Measurements from ENCODE around the gene DCAF12.

DCAF12 gene

GRCh38 chr9:34125681-34126206 lies 754 bp downstream of the DCAF12 start:
- DNase-seq (ENCODE audit: low read depth, low spot score), result no peak

DNA sequence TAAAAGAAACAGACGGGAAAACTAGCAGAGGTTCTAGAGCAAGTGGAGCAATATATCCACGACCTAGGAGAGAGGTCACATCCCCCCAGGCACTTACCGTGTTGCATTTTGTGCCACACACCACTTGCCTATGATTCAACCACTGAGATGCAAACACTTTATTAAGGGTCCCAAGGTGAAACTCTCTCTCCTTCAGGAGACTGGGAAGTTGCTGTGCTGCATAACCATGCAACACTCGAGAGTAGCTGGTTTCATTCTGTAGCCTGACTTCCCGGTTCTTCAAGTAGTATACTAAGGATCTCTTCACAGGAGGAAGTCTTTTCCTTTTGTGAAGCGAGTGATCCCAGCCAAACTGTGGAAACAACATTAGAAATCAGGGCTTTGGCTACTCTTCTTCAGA lies 1.6 kb downstream of the DCAF12 start:
- DNase-seq (ENCODE audit: low read depth, low spot score), result no peak

DNA sequence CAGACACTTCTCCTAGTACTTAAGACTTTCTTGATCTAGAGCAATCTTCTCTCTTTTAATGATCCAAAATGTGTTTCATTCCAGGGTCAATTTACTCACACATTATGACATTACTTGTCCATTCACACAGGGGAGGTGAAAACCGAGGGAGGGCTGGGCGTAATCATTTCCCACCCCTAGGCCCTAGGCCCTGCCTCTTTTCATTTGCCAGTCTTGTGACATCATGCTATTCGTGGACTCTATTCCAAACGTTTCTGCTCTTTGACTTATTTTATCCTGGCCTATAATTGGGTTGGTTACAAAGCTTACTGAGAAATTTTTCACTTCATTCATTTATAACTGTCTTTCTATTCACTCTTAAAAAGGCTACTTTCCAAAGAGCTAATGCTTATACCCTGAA lies 2.4 kb downstream of the DCAF12 start:
- DNase-seq (ENCODE audit: low read depth, low spot score), result no peak

DNA sequence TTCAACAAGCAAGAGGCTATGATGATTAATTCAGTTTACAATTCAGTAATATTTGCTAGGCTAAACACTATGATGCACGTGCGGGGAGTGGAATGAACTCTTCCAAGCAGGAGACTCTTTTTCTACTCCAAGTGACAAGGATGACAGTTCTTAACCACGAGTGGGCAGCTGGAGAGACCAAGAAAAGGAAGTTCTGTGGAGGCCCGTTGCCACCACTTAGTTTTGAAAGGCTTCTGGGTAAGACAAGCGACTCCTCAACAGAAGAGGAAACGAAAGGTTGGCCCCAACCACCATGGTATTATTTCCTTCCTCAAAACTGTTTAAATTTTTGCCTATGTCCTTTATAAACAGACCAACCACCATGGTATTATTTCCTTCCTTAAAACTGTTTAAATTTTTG lies 2.8 kb downstream of the DCAF12 start:
- no peak for DNase-seq (ENCODE audit: low read depth, low spot score)

DNA sequence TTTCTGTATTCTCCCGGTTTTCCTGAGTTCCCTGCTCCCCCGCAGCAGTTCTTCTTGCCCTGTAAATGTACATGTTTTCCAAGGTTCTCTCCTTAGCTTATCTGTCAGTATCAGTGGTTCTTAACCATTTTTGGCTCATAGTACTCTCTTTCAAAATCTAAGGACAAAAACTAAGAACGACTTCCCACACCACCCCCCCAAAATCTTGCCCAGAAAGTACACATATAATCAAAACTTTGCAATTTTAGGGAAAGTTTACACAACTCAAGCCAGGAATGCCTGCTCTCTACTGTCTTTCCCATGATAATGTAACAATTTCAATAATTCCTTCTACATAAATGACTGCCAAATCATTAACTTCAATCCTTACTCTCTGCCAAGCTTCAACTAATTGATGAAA lies 4.5 kb downstream of the DCAF12 start:
- DNase-seq (ENCODE audit: low read depth, low spot score), result no peak

DNA sequence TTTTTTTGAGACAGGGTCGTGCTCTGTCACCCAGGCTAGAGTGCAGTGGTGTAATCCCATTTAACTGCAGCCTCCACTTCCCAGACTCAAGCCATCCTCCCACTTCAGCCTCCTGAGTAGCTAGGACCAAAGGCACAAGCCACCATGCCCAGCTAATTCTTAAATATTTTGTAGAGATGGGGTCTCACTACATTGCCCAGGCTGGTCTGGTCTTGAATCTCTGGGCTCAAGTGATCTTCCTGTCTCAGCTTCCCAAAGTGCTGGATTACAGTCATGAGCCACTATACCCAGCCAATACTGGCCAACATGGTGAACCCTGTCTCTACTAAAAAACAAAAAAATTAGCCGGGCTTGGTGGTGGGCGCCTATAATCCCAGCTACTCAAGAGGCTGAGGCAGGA lies 6.8 kb downstream of the DCAF12 start:
- DNase-seq (ENCODE audit: low read depth, low spot score), result no peak

DNA sequence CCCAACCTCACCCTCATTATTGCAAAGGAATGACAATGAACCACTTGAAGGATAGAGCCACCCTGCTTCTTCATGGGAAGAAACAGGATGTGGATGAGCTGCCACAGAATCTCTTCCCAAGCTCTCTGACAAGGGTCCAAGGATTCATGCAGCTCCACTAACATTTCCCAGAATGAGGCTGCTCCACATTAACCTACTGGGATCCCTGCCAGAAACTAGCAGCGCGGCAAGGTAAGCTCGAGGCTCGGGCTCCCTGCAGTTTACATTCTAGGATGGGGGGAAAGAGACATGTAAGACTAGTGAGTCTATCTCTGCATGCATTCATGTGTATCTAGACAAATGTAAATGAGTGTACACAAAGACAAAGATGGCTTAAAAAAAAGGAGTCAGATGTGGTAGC lies 12.1 kb downstream of the DCAF12 start:
- DNase-seq (ENCODE audit: low read depth, low spot score), result no peak

DNA sequence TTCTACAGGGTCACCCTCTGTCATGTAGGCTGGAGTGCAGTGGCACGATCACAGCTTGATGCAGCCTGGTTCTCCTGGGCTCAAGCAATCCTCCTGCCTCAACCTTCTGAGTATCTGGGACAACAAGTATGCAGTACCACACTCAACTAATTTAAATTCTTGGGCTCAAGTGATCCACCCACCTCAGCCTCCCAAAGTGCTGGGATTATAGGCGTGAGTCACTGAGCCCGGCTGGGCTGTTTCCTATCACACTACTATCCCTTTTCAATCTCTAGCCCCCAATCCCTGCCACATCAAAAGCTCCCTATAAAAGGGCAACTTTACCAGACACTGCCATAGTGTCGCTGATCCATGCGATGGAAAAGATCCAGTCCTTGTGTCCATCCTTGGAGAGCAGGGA lies 20.4 kb downstream of the DCAF12 start:
- DNase-seq (ENCODE audit: low read depth, low spot score), result no peak

- no peak for DNase-seq (ENCODE audit: low read depth, low spot score)
Observed at GRCh38 chr9:34102796-34103195, 23.7 kb downstream of the DCAF12 start.

DNA sequence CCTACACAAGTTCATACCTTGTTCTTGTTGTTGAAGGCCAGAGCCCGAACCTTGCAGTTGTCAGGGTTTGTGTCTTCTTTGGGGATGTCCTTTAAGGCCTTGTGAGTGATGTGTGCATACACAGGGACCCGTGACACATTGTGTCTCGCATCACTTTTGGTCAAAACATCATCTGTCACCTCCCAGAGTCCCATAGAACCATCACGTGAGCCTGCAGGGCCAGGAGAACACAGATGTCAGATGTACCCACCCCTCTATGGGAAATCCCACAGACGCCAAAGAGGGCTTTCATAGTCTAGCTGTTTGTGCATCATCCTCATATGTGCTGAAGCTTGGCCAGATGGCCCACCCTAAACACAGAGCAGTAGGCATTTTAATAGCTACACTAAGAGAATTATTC lies 28.2 kb downstream of the DCAF12 start:
- no peak for DNase-seq (ENCODE audit: low read depth, low spot score)

- DNase-seq (ENCODE audit: low read depth, low spot score), result no peak
Observed at GRCh38 chr9:34097865-34098264, 28.6 kb downstream of the DCAF12 start.

- no peak for DNase-seq (ENCODE audit: low read depth, low spot score)
Observed at GRCh38 chr9:34096751-34097150, 29.7 kb downstream of the DCAF12 start.

DNA sequence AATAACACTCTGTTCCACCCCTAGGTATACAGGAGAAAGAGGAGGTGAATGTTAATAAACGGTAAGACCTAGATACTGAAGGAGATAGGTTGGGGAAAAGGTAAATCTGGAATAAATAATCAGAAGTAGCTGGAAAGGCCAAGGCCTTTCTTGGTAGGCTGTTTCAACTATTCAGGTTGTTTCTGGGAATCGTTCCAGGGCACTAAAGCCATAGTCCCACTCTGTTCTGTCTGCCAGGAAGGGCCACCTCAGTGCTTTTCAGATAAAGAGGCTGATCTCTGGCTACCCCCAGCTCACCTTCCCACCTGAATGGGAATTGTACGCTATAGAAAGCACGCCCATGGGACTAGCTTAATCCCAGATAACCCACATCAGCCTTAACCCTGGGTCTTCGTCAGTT lies 32.9 kb downstream of the DCAF12 start:
- no peak for DNase-seq (ENCODE audit: low read depth, low spot score)

- DNase-seq (ENCODE audit: low read depth, low spot score), result no peak
Observed at GRCh38 chr9:34089311-34089710, 37.2 kb downstream of the DCAF12 start.

GRCh38 chr9:34087370-34087769 lies 39.1 kb downstream of the DCAF12 start:
- DNase-seq (ENCODE audit: low read depth, low spot score), result no peak

DNA sequence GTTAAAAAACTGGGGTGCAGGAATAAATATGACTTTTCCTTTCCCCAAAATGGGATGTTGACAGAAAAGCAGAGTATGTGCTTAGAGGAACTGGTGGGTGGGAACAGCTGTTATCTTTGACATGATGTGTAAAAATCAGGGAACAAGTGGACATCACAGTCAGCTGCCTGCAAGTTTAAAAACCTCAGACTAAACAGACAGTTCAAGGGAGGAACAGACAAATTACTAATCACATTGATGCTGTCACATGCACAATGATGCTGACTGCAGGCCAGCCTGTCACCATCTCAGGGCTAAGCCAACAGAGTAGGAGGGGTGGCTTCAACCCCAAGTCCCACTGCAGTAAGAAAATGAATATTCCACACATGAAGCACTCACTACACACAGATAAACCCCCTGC lies 39.6 kb downstream of the DCAF12 start:
- DNase-seq (ENCODE audit: low read depth, low spot score), result no peak

GRCh38 chr9:34085581-34086500 lies 40.7 kb downstream of the DCAF12 start:
- no peak for DNase-seq (ENCODE audit: low read depth, low spot score)

GRCh38 chr9:34084562-34084961 lies 41.9 kb downstream of the DCAF12 start:
- no peak for DNase-seq (ENCODE audit: low read depth, low spot score)

GRCh38 chr9:34079181-34079580 lies 47.3 kb downstream of the DCAF12 start:
- no peak for DNase-seq (ENCODE audit: low read depth, low spot score)

GRCh38 chr9:34072868-34073590 lies 53.5 kb downstream of the DCAF12 start:
- no peak for DNase-seq (ENCODE audit: low read depth, low spot score)

GRCh38 chr9:34072410-34072809 lies 54.1 kb downstream of the DCAF12 start:
- no peak for DNase-seq (ENCODE audit: low read depth, low spot score)

DNA sequence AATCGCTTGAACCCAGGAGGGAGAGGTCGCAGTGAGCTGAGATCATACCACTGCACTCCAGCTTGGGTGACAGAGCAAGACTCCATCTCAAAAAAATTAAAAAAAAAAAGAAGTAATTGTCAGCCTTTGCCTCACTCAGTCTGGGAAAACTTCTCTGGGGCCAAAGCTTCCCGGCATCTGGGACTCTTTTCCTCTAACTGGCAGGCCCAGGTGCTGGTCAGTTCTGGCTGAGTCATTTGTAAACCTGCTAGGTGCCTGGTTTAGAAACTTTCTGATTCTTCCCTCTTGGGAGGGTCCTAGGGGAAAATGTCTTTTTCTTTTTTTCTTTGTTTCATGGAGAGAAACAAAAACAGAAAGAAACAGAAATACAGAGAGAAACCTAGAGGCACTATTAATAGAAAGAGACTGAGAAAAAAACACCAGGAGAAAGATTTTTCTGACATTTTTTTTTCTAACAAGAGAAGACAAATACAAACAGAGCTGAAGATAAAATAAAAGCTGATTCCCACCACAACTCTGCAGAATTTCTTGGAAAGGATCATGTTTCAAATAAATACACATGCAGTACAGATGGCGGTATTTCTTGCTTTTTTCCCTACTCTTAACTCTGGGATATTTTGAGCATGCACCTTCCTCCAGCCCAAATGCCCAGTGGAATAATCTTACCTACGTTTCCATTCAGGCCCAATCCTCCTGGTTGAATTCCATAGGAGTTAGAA lies 55.7 kb downstream of the DCAF12 start:
- no peak for DNase-seq (ENCODE audit: low read depth, low spot score)
